Measurements from ENCODE around the gene RGS3. TPM values are rescaled to one million over a fixed set of nuclear protein-coding genes. Genes with fewer than 3 reads are reported as not detected.
A peak's percentile ranks its signal among the peaks of the same experiment; 100 is the strongest.

The RGS3 gene
- total and polyA plus RNA-seq, 2 of the 13 experiments (the other 11 are each of a cell fraction or from before 2014, with no cell fraction given), result 17.1 to 28.8 TPM

DNA sequence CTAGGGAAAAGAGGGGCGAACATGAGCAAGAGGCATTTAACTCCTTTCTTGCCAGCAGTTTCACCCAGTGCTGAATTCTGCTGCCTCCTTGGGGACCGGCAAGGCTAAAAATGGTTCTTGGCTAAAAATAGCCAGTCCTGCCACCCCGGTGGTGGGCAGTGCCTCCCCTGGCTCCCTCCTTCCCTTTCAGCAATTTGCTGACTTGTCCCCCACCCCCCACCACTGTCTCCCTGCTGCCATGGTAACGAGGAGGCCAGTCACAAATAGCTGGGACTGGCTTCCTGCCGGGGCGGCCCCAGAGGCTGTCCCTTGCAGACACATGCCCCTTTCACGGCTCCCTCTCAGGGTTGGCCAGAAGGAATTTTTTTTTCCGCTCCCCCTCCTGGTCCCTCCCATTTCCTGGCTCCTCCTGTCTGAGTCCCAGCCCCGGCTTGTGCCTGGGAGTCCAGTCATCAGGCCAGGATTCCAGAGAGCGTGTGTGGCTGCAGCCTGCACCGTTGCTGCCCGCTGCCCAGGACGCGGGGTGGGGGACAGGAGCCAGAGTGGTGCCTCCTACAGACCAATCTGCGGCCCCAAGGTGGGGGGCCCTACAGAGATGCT lies 130.3 kb downstream of the RGS3 start (continued):
- TF ChIP-seq NR1H2 (CRISPR knock-in tag; IDR thresholded peaks at IDR 0.05; ENCODE audit: borderline replicate concordance, low read depth) (no peak), IKZF1 (IDR thresholded peaks at IDR 0.05) (no peak), SMC3 (IDR thresholded peaks at IDR 0.05; ENCODE audit: low read length) (no peak), GATAD2A (CRISPR knock-in tag; IDR thresholded peaks at IDR 0.05) (no peak), MEIS2 (CRISPR knock-in tag; IDR thresholded peaks at IDR 0.05) (peak; percentile 26; the same call in 1 of the 2 replicates), JUND (CRISPR knock-in tag; IDR thresholded peaks at IDR 0.05) (no peak), PTBP1 (IDR thresholded peaks at IDR 0.05; ENCODE audit: low read depth, low read length, poor library complexity, severe bottlenecking) (no peak), PAX8 (CRISPR knock-in tag; IDR thresholded peaks at IDR 0.05; ENCODE audit: borderline replicate concordance) (no peak), NCOA1 (CRISPR knock-in tag; IDR thresholded peaks at IDR 0.05) (no peak), ISL2 (CRISPR knock-in tag; IDR thresholded peaks at IDR 0.05) (no peak), HDAC2 (CRISPR knock-in tag; IDR thresholded peaks at IDR 0.05) (peak; percentile 26; the same call in 1 of the 2 replicates), ZNF652 (CRISPR knock-in tag; IDR thresholded peaks at IDR 0.05; ENCODE audit: borderline replicate concordance, low read depth) (peak; percentile 68), BRD4 (CRISPR knock-in tag; IDR thresholded peaks at IDR 0.05) (no peak), KDM5A (IDR thresholded peaks at IDR 0.05; ENCODE audit: borderline replicate concordance, low read length) (no peak), MTF2 (CRISPR knock-in tag; IDR thresholded peaks at IDR 0.05; ENCODE audit: borderline replicate concordance) (no peak), YEATS2 (CRISPR knock-in tag; IDR thresholded peaks at IDR 0.05; ENCODE audit: borderline replicate concordance) (no peak), ZNF501 (CRISPR knock-in tag; IDR thresholded peaks at IDR 0.05) (peak; percentile 69; the same call in 1 of the 2 replicates), ZNF598 (CRISPR knock-in tag; IDR thresholded peaks at IDR 0.05; ENCODE audit: borderline replicate concordance) (no peak), ZNF562 (CRISPR knock-in tag; IDR thresholded peaks at IDR 0.05; ENCODE audit: borderline replicate concordance) (no peak), ZMYM2 (CRISPR knock-in tag; IDR thresholded peaks at IDR 0.05) (no peak), ZNF503 (CRISPR knock-in tag; IDR thresholded peaks at IDR 0.05) (no peak), SP140L (CRISPR knock-in tag; IDR thresholded peaks at IDR 0.05; ENCODE audit: borderline replicate concordance) (no peak), ZNF121 (CRISPR knock-in tag; IDR thresholded peaks at IDR 0.05) (no peak), ZNF543 (CRISPR knock-in tag; IDR thresholded peaks at IDR 0.05) (no peak), PAF1 (CRISPR knock-in tag; IDR thresholded peaks at IDR 0.05) (no peak), ZNF446 (CRISPR knock-in tag; IDR thresholded peaks at IDR 0.05) (no peak)
- TF ChIP-seq, protein P1, sequence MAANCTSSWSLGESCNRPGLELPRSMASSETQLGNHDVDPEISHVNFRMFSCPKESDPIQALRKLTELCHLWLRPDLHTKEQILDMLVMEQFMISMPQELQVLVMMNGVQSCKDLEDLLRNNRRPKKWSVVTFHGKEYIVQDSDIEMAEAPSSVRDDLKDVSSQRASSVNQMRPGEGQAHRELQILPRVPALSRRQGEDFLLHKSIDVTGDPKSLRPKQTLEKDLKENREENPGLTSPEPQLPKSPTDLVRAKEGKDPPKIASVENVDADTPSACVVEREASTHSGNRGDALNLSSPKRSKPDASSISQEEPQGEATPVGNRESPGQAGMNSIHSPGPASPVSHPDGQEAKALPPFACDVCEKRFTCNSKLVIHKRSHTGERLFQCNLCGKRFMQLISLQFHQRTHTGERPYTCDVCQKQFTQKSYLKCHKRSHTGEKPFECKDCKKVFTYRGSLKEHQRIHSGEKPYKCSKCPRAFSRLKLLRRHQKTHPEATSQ (CRISPR knock-in tag; IDR thresholded peaks at IDR 0.05; ENCODE audit: borderline replicate concordance), result no peak
- TF ChIP-seq, protein P2, sequence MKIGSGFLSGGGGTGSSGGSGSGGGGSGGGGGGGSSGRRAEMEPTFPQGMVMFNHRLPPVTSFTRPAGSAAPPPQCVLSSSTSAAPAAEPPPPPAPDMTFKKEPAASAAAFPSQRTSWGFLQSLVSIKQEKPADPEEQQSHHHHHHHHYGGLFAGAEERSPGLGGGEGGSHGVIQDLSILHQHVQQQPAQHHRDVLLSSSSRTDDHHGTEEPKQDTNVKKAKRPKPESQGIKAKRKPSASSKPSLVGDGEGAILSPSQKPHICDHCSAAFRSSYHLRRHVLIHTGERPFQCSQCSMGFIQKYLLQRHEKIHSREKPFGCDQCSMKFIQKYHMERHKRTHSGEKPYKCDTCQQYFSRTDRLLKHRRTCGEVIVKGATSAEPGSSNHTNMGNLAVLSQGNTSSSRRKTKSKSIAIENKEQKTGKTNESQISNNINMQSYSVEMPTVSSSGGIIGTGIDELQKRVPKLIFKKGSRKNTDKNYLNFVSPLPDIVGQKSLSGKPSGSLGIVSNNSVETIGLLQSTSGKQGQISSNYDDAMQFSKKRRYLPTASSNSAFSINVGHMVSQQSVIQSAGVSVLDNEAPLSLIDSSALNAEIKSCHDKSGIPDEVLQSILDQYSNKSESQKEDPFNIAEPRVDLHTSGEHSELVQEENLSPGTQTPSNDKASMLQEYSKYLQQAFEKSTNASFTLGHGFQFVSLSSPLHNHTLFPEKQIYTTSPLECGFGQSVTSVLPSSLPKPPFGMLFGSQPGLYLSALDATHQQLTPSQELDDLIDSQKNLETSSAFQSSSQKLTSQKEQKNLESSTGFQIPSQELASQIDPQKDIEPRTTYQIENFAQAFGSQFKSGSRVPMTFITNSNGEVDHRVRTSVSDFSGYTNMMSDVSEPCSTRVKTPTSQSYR (CRISPR knock-in tag; IDR thresholded peaks at IDR 0.05; ENCODE audit: borderline replicate concordance), result peak; percentile 43; the same call in 1 of the 2 replicates
